GM12878 (cell line): ENCODE measurements around the gene GNPDA2.

Experiments used
- BCL11A ChIP-seq: IDR thresholded peaks from 2 replicates; pipeline ENCODE4 v1.6.1; 2011; ENCODE audit warnings: low read depth, low read length
- CTCF ChIP-seq, 3 experiments: IDR thresholded peaks in 2 of 3; conservative IDR thresholded peaks in 1 of 3; 2 replicates each; pipeline ENCODE4 v1.5.1; 2011; ENCODE audit warnings: low read depth in 3 of 3, low read length in 3 of 3, mild to moderate bottlenecking in 3 of 3, control low read depth in 2 of 3, moderate library complexity in 2 of 3, inconsistent platforms in 1 of 3, mixed read lengths in 1 of 3; ENCODE audit not compliant: control insufficient read depth in 2 of 3, insufficient read depth in 1 of 3; ENCODE audit errors: extremely low read depth in 1 of 3
- EZH2 ChIP-seq: IDR thresholded peaks from 2 replicates; pipeline ENCODE4 v1.6.1; 2012; ENCODE audit warnings: low read depth, mild to moderate bottlenecking, control low read depth, inconsistent platforms, low read length, borderline replicate concordance; ENCODE audit not compliant: control insufficient read depth
- POLR2AphosphoS5 ChIP-seq: IDR thresholded peaks from 2 replicates; pipeline ENCODE4 v1.6.1; 2011; ENCODE audit warnings: mild to moderate bottlenecking, low read length, inconsistent platforms
- SMC3 ChIP-seq: IDR thresholded peaks from 2 replicates; pipeline ENCODE4 v1.6.1; 2011; ENCODE audit warnings: low read length, improper control_type of control experiment, borderline replicate concordance
- TAF1 ChIP-seq: IDR thresholded peaks from 2 replicates; pipeline ENCODE4 v1.6.1; 2011; ENCODE audit warnings: mild to moderate bottlenecking, low read depth, low read length, borderline replicate concordance
- TF ChIP-seq, protein P1 (sequence below): fragments of 150-350 bp; IDR thresholded peaks from 2 replicates; pipeline ENCODE4 v1.6.1; 2016; ENCODE audit warnings: low read depth, low read length

DNA sequence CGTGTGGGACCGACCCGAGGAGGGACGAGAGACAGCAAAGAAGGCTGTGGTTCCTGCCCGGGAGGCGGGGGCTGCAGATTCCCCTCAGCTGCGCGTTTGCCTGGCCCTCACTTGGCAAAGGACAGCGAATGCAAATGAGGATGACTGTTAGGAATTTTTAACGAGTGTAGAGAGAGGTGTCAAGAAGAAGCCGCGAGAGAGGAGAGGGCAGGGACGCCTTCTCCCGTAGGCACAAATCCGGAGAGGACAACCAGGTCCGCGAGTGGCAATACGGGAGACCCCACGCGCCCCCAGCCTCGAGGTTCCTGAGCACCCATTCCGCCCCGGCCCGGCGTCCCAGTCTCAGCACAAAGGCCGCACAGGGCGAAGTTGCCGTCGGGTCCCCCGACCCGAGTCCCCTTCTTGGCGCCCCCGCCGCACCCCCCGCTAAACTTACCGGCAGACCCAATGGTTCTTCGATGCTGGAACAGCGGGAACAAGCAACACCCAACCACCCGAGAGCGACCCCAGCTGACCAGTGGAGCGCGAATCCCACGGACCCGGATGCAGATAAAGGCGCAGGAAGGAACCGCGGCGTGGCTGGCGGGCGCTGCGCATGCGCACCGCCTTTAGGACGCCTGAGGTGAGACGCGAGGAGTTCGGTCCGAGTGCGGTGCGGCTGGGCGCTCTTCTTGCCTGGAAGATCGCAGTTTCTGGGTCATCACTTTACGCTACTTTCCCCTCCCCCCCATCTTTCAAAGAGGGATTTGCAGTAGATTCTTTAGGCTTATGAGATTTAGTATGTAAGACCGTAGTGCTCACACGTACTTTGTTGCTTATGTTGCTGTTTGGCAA lies at the start of gene GNPDA2:
- TF ChIP-seq TAF1 (peak; percentile 64; the same call in 1 of the 2 replicates), EZH2 (no peak), SMC3 (no peak), CTCF (IDR thresholded peaks at IDR 0.05 in 2 of 3, conservative IDR thresholded peaks at IDR 0.05 in 1 of 3; ENCODE audit: control insufficient read depth in 2 of 3, extremely low read depth in 1 of 3, insufficient read depth in 1 of 3, low read depth in 3 of 3, low read length in 3 of 3) (peak in 2 of 3 experiments; percentile 15 to 30; a peak in 2 of 6 replicates), BCL11A (no peak), POLR2AphosphoS5 (peak; percentile 87)
- TF ChIP-seq, protein P1, sequence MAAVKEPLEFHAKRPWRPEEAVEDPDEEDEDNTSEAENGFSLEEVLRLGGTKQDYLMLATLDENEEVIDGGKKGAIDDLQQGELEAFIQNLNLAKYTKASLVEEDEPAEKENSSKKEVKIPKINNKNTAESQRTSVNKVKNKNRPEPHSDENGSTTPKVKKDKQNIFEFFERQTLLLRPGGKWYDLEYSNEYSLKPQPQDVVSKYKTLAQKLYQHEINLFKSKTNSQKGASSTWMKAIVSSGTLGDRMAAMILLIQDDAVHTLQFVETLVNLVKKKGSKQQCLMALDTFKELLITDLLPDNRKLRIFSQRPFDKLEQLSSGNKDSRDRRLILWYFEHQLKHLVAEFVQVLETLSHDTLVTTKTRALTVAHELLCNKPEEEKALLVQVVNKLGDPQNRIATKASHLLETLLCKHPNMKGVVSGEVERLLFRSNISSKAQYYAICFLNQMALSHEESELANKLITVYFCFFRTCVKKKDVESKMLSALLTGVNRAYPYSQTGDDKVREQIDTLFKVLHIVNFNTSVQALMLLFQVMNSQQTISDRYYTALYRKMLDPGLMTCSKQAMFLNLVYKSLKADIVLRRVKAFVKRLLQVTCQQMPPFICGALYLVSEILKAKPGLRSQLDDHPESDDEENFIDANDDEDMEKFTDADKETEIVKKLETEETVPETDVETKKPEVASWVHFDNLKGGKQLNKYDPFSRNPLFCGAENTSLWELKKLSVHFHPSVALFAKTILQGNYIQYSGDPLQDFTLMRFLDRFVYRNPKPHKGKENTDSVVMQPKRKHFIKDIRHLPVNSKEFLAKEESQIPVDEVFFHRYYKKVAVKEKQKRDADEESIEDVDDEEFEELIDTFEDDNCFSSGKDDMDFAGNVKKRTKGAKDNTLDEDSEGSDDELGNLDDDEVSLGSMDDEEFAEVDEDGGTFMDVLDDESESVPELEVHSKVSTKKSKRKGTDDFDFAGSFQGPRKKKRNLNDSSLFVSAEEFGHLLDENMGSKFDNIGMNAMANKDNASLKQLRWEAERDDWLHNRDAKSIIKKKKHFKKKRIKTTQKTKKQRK, result no peak
